GM19467 (cell line): ENCODE results near the gene BHLHA15.

Experiments
- ATAC-seq: cut with Tn5 transposase; IDR thresholded peaks from one replicate; pipeline ENCODE4 v1.9.1; 2021; ENCODE audit warnings: mild to moderate bottlenecking, moderate library complexity; ENCODE audit not compliant: unreplicated experiment

Gene BHLHA15

GRCh38 chr7:98223351-98223897 lies 12.2 kb downstream of the BHLHA15 start:
- no peak for ATAC-seq

GRCh38 chr7:98223898-98224700 lies 12.9 kb downstream of the BHLHA15 start:
- ATAC-seq = no peak

- no peak for ATAC-seq
Observed at GRCh38 chr7:98224701-98225181, 13.5 kb downstream of the BHLHA15 start.

GRCh38 chr7:98225913-98226614 lies 14.8 kb downstream of the BHLHA15 start:
- no peak for ATAC-seq

GRCh38 chr7:98227939-98228338 lies 16.7 kb downstream of the BHLHA15 start:
- no peak for ATAC-seq

- ATAC-seq = no peak
Observed at GRCh38 chr7:98228801-98229200, 17.6 kb downstream of the BHLHA15 start.

- ATAC-seq = no peak
Observed at GRCh38 chr7:98229441-98229840, 18.2 kb downstream of the BHLHA15 start.

- ATAC-seq = no peak
Observed at GRCh38 chr7:98229991-98230745, 18.9 kb downstream of the BHLHA15 start.

- no peak for ATAC-seq
Observed at GRCh38 chr7:98230746-98231471, 19.7 kb downstream of the BHLHA15 start.

- ATAC-seq = no peak
Observed at GRCh38 chr7:98231493-98232262, 20.4 kb downstream of the BHLHA15 start.

GRCh38 chr7:98232263-98232585 lies 21.0 kb downstream of the BHLHA15 start:
- no peak for ATAC-seq

- no peak for ATAC-seq
Observed at GRCh38 chr7:98232799-98233198, 21.6 kb downstream of the BHLHA15 start.

GRCh38 chr7:98233219-98234070 lies 22.2 kb downstream of the BHLHA15 start:
- ATAC-seq = no peak

GRCh38 chr7:98234429-98235147 lies 23.3 kb downstream of the BHLHA15 start:
- no peak for ATAC-seq

- ATAC-seq = no peak
Observed at GRCh38 chr7:98235901-98236300, 24.7 kb downstream of the BHLHA15 start.

GRCh38 chr7:98236355-98237185 lies 25.3 kb downstream of the BHLHA15 start:
- no peak for ATAC-seq

- ATAC-seq = no peak
Observed at GRCh38 chr7:98238076-98238475, 26.8 kb downstream of the BHLHA15 start.
